Choroid plexus epithelial cell (primary cell): Measurements from ENCODE around the gene PTPRT.

ENCODE experiments used
- DNase-seq: peaks from one replicate; pipeline ENCODE4 v3.0.0-alpha.2; 2010; ENCODE audit warnings: low read depth
- H3K4me3 ChIP-seq: 2 replicates; pipeline ENCODE4 v1.5.1; 2011; ENCODE audit warnings: low read depth, mild to moderate bottlenecking, control low read depth, low read length, moderate library complexity
- TF ChIP-seq, protein P1 (sequence below): conservative IDR thresholded peaks from 2 replicates; pipeline ENCODE4 v1.5.1; 2011; ENCODE audit warnings: low read depth, mild to moderate bottlenecking, control low read depth, inconsistent platforms, low read length, moderate library complexity

PTPRT gene

GRCh38 chr20:42594659-42595058 lies 595.0 kb downstream of the PTPRT start:
- TF ChIP-seq, protein P1, sequence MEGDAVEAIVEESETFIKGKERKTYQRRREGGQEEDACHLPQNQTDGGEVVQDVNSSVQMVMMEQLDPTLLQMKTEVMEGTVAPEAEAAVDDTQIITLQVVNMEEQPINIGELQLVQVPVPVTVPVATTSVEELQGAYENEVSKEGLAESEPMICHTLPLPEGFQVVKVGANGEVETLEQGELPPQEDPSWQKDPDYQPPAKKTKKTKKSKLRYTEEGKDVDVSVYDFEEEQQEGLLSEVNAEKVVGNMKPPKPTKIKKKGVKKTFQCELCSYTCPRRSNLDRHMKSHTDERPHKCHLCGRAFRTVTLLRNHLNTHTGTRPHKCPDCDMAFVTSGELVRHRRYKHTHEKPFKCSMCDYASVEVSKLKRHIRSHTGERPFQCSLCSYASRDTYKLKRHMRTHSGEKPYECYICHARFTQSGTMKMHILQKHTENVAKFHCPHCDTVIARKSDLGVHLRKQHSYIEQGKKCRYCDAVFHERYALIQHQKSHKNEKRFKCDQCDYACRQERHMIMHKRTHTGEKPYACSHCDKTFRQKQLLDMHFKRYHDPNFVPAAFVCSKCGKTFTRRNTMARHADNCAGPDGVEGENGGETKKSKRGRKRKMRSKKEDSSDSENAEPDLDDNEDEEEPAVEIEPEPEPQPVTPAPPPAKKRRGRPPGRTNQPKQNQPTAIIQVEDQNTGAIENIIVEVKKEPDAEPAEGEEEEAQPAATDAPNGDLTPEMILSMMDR, result no peak
- DNase-seq, result no peak
- H3K4me3 ChIP-seq, result no peak overlapping the region

- H3K4me3 ChIP-seq, result no peak overlapping the region
- TF ChIP-seq, protein P1, result no peak
- no peak for DNase-seq
Measured at GRCh38 chr20:42594011-42594410, 595.7 kb downstream of the PTPRT start.

DNA sequence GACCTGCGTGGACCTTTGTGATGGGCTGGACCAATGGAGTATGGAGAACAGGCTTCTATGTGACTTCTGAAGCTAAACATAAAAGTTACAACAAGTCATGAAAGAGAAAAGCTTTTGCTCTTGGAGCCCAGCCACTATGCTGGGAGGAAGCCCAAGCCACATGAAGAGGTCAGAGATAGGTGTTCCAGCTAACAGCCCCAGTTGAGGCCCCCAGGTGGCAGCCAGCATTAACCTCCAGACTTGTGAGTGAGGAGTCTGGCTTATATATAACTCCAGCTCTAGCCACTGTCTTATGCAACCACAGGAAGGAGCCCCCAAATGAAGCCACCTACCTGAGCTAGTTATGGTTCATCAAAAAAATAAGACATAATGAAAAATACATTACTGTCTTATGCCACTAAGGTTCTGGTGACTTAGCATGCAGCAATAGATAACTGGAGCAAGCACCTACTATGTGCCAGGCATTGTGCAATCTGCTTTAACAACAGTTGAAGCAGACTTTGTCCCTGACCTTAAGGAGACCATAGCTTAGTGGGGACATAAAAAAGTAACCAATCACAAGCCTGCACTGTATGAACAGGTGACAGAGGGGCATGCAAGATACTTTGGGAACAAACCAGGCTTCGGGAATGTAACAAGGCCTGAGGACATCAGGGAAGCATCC lies 599.6 kb downstream of the PTPRT start:
- TF ChIP-seq, protein P1, result no peak
- no peak overlapping the region for H3K4me3 ChIP-seq
- DNase-seq, result no peak

GRCh38 chr20:42588847-42589246 lies 600.9 kb downstream of the PTPRT start:
- H3K4me3 ChIP-seq, result no peak overlapping the region
- TF ChIP-seq, protein P1, result no peak
- no peak for DNase-seq

- TF ChIP-seq, protein P1, result no peak
Measured at GRCh38 chr20:42587427-42587826, 602.3 kb downstream of the PTPRT start.

DNA sequence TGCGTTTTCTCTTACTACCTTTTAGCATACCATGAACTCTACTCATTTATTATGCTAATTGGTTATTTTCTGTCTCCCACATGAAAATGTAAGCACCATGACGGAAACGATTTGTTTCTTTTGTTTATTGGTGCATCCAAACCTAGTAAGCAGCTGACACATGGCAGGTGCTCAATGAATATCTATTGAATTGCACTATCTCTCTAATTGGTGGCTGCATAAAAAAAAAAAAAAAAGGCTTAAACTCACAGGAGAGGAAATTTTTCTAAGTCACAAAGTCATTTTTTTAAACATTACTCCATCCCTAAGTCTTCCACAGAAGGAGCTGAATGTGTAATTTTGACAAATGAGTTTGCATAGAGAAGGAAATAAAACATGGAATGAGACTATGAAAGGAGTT lies 608.4 kb downstream of the PTPRT start:
- DNase-seq, result no peak
- TF ChIP-seq, protein P1, result no peak
- no peak overlapping the region for H3K4me3 ChIP-seq

More at GRCh38 chr20:42587427-42587826, 602.3 kb downstream of the PTPRT start:
- no peak overlapping the region for H3K4me3 ChIP-seq
- no peak for DNase-seq

DNA sequence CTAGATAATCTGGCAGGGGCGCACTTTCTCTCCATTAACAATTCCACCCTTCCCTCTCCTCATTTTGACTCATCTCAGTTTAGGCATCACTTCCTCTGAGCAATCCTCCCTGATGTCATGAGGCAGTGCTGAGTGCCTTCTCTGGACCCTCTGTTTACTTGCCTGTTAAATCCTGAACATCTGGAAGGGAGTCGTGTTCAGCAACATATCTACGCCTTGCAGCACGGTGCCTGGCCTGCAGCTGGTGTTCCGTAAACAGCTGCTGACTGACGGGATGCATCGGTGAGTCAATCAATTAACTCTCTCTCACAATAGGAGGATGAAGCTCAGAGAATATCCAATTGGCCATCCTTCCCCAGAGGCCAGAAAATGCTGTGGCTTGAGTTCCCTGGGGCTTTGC lies 613.5 kb downstream of the PTPRT start:
- no peak for DNase-seq
- TF ChIP-seq, protein P1, result no peak
- H3K4me3 ChIP-seq, result no peak overlapping the region
